ENCODE measurements around the gene RAMP1. TPM values are rescaled to one million over a fixed set of nuclear protein-coding genes. Genes with fewer than 3 reads are reported as not detected.
"Not testable (repeated sequence)": the region's sequence is repeated elsewhere in the genome, so short reads cannot be mapped to it uniquely, and the experiment has no call there.

Gene RAMP1
- total RNA-seq, result 138 TPM
- long read RNA-seq, transcript RAMP1-201 (3 exons, 910 nt), result major isoform, 64 of 92 reads
- long read RNA-seq, transcript RAMP1-202 (3 exons, 650 nt), result minor isoform, 12 of 92 reads
- long read RNA-seq, partial matches to known transcripts, result 4 of 92 reads
- long read RNA-seq, other reads (novel, unspliced or antisense), result 12 of 92 reads

DNA sequence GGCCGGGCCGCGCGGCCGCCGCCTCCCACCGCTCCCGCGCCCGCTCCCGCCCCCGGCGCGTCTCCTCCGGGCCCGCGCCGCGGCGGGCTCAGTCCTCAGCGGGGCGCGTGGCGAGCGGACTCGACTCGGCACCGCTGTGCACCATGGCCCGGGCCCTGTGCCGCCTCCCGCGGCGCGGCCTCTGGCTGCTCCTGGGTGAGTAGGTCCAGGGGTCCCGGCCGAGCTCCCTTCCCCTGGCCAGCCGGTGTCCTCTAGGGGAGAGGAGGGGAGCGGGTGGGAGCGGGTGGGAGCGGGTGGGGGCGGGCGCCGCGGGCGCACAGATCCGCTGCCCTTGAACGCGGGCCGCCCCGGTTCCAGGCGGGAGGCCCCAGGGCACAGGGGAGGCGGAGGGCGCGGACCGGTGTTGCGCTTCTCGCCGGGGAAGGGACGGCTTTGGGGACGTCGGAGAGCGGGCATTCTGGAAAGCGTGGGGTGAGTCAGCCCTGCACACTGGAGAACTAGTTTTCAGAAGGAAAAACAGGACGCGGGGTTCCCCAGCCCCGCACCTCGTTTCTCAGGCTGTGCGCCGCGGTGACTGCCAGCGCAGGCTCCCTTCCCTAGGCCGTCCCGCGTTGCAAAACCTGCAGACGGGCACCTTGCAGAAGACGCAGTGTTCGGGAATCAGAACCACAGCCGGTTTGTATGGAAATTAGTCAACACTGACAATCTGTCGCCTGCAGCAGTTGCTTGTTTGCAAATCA, at the start of gene RAMP1:
TSS of gene RAMP1 (plus strand) at position 91 of the 740 bp plus-strand sequence. CDS start at position 144, 53 bp downstream.
- no peak for DNase-seq
- intact Hi-C loops (cut with DNase I), result loop anchor here (5.0 to 10.0 kb wide), 2 partner anchors 285 to 403 kb away; no protein-coding TSS in a partner anchor
- ATAC-seq (ENCODE audit: poor library complexity), result peak; percentile 66

DNA sequence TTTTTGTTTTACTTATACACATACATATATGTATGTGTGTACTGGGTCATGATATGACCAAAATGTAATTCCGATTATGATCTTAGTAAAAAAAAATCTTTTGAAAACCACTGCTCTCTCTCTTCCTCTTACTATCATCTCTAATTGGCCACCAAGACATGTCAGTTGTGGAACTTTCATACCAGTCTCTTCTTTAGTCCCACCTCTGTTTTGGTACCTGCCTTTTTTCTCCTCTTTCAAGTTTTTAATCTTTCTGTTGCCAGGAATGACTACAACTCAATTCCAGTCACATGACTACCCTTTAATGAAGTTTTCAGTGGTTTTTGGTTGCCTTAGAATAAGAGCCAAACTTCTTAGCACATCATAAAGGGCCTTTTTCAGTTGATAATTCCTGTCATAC, 43.8 kb upstream of the RAMP1 start:
- ATAC-seq (ENCODE audit: poor library complexity) (no peak), DNase-seq (no peak)
- intact Hi-C loops (cut with DNase I), result no loop called here

DNA sequence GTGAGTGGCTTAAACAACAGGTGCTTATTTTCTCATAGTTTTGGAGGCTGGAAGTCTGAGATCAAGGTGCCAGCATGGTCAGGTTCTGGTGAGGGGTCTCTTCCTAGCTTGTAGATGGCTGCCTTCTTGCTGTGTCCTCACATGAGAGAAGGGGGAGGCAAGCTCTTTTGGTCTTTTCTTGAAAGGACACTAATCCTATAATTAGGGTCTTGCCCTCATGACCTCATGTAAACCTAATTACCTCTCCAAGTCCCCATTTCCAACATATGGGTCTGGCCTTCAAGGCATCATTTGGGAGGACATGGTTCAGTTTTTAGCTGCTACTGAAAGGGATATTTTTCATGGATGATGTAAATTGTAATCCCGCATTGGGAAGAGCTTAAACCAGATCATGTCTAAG, 42.9 kb upstream of the RAMP1 start:
- ATAC-seq (ENCODE audit: poor library complexity), result no peak
- DNase-seq, result no peak
- intact Hi-C loops (cut with DNase I), result no loop called here

DNA sequence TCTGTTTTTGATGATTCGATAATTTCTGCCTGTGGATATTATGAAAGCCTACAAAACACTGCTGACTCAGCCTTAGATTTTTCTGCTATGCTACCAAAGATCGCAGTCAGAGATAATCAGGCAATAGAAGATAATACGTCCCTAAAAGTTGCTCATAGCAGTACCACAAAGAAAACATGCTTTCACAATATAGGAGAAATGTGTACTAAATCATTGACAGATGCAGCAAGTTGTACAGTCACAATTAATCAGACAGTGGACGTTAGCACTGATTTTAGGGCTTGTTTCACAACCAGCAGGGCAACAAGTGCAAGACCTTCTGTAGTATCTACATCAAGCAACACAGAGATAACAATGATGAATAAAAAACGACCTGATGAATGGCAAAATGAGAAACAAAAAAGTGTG, 41.4 kb upstream of the RAMP1 start:
- ATAC-seq (ENCODE audit: poor library complexity), result no peak
- intact Hi-C loops (cut with DNase I), result no loop called here
- no peak for DNase-seq

DNA sequence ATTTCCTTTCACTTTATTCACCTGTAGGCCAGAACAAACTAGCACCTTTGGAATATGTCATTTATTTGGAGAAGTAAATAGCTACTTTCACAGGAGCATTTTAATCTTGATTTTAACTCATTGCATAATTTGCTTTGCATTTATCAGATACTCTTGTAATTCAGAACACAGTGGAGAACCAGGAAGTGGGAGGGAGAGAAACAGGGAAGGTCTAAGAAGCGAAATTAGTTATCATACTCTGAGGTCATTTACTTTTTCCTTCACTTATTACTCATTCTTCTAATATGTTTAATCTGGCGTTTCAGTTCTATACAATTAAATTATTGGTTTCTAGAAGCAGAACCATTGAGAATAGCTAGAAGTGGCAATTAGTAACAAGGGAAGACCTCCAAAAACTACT, 40.2 kb upstream of the RAMP1 start:
- ATAC-seq (ENCODE audit: poor library complexity) (no peak), DNase-seq (no peak)
- intact Hi-C loops (cut with DNase I), result no loop called here

DNA sequence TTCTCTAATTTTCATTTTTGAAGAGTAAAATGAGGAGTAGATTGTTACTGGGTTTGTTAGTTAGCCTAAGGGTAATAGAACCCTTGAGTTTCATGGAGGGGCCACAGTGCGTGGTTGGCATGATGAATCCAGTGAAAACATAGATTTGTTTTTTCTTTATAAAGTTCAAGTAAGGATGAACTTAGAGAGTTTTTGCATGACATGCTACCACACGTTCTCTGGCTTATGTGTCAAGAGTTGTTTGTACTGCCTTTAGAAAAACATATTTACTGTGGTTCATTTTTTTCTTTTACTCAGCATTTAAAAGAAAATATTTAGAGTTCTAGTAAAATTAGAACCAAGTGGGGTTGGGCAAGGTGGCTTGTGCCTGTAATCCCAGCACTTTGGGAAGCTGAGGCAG, 39.0 kb upstream of the RAMP1 start:
- DNase-seq (no peak), ATAC-seq (ENCODE audit: poor library complexity) (no peak)
- intact Hi-C loops (cut with DNase I), result no loop called here

DNA sequence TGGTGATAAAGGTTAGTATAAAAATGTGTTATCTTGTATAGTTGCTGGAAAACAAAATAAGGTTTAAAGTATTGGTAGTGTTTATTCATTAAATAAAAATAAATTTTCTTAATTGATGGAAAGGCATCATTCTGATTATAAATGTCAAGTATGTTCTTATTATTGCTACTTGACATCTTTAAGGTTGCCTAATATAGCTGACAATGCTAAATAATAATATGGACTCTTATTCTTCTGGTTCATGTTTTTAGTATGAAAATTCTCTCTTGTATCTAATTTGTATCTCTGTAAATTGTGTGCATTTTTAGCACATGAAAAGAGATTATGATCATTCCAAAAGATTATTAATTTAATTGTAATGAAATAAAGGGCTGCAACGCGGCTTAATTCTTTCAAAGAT, 35.9 kb upstream of the RAMP1 start:
- ATAC-seq (ENCODE audit: poor library complexity) (no peak), DNase-seq (no peak)
- intact Hi-C loops (cut with DNase I), result no loop called here

DNA sequence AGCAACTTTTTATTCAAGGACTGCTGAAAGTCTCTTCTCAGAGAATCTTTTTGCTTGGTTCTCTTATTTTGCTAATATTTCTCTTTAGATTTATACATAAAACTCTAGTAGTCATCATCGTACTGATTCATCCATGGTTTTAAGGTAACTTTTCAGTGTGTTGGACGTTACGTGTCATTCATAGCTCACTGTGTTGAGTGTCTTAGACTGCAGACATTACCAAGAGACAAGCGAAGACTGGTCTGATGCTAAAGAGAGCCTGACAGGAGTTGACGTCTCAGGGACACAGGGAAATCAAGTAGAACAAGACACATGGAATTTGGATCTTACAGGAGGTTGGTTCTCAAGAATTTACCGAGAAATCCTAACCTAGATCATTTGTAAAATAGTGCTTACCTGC, 35.3 kb upstream of the RAMP1 start:
- intact Hi-C loops (cut with DNase I), result no loop called here
- ATAC-seq (ENCODE audit: poor library complexity) (no peak), DNase-seq (no peak)

DNA sequence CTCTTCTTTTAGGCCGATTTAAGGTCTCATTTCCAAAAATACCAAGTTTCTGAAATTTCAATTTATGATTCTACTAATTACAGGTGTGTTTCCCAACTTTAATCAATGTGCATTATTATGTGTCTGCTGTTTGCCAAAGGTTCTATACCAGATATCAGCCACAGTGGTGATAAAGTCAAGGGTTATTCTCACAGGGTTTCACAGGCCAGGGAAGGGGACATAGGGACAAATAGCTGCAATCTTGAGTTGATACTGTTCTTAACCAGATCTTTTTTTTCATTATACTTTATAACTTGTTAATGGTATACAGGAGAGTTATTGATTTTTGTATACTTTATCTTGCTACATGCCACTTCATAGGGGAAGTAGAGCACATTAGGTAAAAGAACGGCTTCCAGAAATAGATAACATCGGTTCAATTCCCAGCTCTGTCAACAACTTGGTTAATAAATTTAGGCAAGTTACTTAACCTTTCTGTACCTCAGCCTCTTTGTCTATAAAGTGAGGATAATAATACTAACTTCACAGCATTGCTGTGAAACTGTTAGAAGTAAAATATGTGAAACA, 31.9 kb upstream of the RAMP1 start:
- intact Hi-C loops (cut with DNase I), result no loop called here
- ATAC-seq (ENCODE audit: poor library complexity) (no peak), DNase-seq (no peak)

DNA sequence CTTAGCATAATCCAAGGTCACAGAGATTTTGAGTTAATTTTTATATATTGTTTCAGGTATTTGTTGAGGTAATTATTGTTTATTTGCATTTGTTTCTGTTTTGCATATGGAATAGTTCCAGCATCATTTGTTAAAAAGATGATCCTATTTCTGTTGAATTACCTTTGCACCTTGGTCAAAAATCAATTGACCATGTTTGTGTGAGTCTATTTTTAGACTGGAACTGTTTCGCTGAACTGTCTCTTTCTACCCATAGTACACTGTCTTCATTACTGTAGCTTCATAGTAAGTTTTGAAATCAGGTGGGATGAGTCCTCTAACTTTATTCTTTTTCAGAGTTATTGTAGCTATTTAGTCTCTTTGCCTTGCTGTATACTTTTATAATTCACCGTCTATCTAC, 28.9 kb upstream of the RAMP1 start:
- DNase-seq (no peak), ATAC-seq (ENCODE audit: poor library complexity) (no peak)
- intact Hi-C loops (cut with DNase I), result no loop called here

DNA sequence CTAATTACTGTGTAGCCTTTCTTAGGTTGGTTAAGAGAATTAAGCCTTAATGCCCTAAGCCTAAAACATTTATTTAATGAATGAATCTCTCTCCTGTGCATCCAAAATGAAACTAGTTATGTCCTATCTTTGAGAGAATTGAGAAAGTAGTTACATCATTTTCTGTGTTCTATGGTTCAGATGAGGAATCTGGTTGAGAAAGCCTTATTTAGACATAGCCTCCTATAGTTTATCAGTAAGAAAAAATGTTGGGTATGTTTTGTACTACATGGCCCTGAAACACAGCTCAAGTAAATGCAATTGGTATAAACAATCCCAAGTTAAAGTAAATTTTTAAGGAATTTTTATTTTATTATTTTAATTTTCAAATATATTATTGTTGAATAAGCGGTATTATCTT, 25.9 kb upstream of the RAMP1 start:
- intact Hi-C loops (cut with DNase I), result no loop called here
- ATAC-seq (ENCODE audit: poor library complexity) (no peak), DNase-seq (no peak)

DNA sequence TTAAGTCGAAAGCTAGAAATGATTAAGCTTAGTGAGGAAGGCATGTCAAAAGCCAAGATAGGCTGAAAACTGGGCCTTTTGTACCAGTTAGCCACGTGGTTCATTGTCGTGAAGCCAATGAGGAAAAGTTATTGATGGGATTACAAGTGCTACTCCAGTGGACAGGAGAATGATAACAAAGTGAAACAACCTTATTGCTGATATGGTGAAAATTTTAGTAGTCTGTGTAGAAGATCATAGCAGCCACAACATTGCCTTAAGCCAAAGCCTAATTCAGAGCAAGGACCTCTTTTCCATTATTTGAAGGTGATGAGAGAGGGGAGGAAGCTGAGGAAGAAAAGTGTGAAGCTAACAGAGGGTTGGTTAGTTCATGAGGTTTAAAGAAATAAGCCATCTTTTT, 24.1 kb upstream of the RAMP1 start:
- ATAC-seq (ENCODE audit: poor library complexity) (no peak), DNase-seq (no peak)
- intact Hi-C loops (cut with DNase I), result no loop called here

DNA sequence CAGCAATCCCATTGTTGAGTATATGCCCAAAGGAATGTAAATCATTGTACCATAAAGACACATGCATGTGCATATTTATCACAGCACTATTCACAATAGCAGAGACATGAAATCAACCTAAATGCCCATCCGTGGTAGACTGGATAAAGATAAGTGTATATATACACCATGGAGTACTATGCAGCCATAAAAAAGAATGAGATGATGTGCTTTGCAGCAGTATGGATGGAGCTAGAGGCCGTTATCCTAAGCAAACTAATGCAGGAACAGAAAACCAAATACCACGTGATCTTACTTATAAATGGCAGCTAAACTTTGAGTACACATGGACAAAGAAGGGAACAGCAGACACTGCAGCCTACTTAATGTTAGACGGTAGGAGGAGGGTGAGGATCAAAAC, 18.4 kb upstream of the RAMP1 start:
- intact Hi-C loops (cut with DNase I), result no loop called here
- ATAC-seq (ENCODE audit: poor library complexity), result no peak
- no peak for DNase-seq

DNA sequence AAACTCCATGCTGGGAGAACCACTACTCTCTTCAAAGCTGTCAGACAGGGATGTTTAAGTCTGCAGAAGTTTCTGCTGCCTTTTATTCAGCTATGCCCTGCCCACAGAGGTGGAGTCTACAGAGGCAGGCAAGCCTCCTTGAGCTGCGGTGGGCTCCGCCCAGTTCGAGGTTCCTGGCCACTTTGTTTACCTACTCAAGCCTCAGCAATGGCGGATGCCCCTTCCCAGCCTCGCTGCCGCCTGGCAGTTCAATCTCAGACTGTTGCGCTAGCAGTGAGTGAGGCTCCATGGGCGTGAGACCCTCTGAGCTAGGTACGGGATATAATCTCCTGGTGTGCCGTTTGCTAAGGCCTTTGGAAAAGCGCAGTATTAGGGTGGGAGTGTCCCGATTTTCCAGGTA, 10.5 kb upstream of the RAMP1 start:
- intact Hi-C loops (cut with DNase I), result not testable (repeated sequence)

DNA sequence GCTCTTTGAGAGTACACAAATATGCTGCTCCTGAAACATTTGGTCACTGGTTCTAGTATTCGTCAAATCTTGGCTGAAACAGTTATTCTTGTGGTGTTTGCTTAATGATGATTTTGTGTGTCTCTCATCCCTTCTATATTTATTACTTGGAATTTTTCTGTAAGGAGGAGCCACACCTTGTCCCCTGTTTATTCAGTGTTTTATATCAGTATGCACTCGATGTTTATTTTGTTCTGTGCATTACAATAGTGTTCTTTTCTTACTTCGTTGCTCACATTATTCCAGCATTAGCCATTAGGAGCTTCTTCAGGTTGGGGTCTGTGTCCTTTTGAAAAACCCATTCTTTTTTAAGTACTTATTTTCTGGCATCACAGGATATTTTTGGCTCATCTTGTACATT, 5.1 kb upstream of the RAMP1 start:
- intact Hi-C loops (cut with DNase I), result loop anchor here (10.0 kb wide), 1 partner anchor 291 kb away; no protein-coding TSS in a partner anchor
- DNase-seq, result no peak
- no peak for ATAC-seq (ENCODE audit: poor library complexity)

More for the DNA sequence above, 10.5 kb upstream of the RAMP1 start:
- not testable (repeated sequence) for DNase-seq; ATAC-seq (ENCODE audit: poor library complexity)

DNA sequence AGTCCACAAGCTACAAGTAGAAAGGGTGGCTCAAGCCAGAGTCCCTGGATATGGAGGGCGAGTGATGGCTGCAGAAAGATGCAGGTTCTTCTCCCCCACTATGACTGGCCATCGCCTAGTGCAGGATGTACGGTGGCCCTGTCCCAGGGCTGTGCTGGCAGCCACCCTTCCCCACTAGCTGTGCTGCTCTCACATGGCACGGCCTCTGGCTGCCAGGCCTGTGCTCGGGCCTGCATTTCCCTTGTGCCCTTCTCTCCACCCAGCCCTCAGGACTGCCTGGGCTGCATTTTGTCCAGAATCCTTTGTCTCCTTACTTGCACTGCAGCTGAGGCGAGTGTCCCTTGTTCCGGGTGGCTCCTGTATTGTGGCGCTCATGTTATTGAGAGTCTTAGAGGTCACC, 1.6 kb upstream of the RAMP1 start:
- intact Hi-C loops (cut with DNase I), result loop anchor here (5.0 to 10.0 kb wide), 2 partner anchors 287 to 405 kb away; no protein-coding TSS in a partner anchor
- ATAC-seq (ENCODE audit: poor library complexity), result no peak
- no peak for DNase-seq

DNA sequence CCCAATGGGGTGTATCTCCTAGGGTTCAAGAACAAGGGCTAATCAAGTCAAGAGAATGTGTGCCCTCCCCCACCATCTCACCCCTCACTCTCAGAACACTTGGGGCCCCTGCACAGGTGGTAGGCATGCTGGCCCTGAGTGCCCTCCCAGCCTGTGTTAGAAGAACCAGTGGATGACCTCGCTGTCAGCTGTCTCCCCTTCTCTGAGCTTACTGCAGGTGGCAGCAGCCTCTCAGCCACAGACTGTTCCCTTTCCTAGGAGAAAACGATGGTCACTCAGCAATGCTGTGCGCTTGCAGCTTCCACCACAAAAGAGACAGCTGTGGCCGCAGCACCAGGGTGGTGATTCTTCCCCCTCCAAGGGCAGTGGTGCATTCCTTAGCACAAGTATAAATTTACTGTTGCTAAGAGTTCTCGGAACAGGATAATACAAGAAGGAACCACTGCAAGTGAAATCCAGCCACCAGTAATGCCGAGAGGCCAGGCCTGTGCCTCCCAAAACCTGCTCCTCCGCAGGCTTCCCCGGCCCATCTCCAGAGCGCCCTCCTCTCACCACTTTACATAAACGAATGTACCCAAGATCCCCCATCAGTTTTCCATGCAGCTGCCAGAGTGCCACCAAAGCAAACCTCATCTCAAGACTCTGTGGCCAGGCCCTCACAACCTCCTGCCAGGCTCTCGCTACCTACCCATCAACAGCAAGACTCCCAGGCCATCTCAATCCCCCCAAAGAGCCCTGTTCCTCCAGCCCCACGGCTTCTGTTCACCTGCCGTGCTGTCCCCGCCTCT, 935 bp upstream of the RAMP1 start:
- intact Hi-C loops (cut with DNase I), result loop anchor here (5.0 to 10.0 kb wide), 2 partner anchors 286 to 404 kb away; no protein-coding TSS in a partner anchor
- DNase-seq (peak; percentile 67), ATAC-seq (ENCODE audit: poor library complexity) (peak; percentile 77)

DNA sequence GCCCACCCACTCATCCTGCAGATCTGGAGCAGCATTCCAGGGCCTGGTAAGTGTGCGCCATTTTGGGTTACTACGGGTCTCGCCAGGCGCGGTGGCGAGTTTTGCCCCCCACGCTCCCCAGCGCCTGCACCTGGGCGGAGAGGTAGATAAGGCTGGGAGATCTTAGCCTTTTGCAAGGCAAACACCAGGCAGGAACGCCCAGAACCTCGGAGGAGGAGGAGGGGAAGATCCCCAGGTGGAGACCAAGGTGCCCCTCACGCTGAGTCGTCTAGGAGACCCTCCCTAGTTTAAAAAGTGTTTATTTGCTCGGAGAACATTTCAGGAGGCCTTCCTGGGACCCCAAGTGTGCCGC, 365 bp upstream of the RAMP1 start:
- ATAC-seq (ENCODE audit: poor library complexity) (no peak), DNase-seq (no peak)
- intact Hi-C loops (cut with DNase I), result loop anchor here (5.0 to 10.0 kb wide), 2 partner anchors 286 to 403 kb away; no protein-coding TSS in a partner anchor

DNA sequence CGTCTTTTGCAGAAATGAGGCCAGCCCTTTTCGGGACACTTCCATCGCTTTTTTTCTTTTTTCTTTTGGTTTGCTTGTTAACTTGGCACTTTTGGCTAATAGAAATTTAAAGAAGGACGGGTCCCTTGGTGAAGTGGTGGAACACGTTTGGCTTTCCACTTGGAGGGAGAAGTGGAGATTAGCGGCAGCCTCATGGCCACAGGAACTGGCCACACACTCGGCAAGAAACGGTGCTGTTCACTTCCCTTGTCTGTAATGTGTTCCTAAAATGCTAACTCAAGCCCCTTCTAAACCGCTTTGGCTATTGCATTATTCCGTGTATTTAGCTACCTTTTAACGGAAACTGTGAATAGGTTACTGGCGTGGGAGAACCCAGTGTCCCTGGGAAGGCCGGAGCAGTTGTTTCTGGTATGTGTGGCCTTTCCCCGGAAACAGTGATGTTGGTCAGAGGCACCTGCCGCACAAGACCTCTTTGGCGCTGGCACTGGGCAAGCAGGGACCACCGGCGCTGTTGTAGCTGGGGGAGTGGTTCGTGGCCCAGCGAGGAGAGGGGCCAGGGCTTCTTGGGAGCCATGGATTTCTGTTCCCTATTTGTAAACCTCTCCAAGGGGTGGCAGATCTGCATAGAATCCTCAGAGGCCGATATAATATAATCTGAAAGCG, 981 bp downstream of the RAMP1 start:
- intact Hi-C loops (cut with DNase I), result no loop called here
- ATAC-seq (ENCODE audit: poor library complexity) (peak; percentile 17), DNase-seq (no peak)

All from Right ventricle myocardium superior (tissue), 1 donor.